Measurements from ENCODE around the gene HMCES.

HMCES gene

GRCh38 chr3:129312671-129313414 is 34.2 kb downstream of the HMCES start:
- POLR2A ChIA-PET = interaction anchor here (0.5 to 3.6 kb wide), 3 partner anchors 30 to 87 kb away, joined by 4 to 13 read pairs (median 4); partner anchors contain the start of gene HMCES
- no peak for TF ChIP-seq CTCF (IDR thresholded peaks at IDR 0.05; ENCODE audit: control extremely low read depth, extremely low read depth, low read depth, missing control alignments)
- DNase-seq (ENCODE audit: extremely low spot score) = no peak
- CTCF ChIA-PET = interaction anchor here (1.0 to 1.9 kb wide), 3 partner anchors 10 to 259 kb away, joined by 3 to 5 read pairs (median 3); no protein-coding TSS in a partner anchor

GRCh38 chr3:129313415-129313664 is 34.7 kb downstream of the HMCES start:
- POLR2A ChIA-PET = interaction anchor here (1.4 to 3.6 kb wide), 2 partner anchors 31 to 35 kb away, joined by 4 to 13 read pairs; partner anchors contain the start of gene HMCES
- DNase-seq (ENCODE audit: extremely low spot score) = no peak
- CTCF ChIA-PET = interaction anchor here (1.0 to 1.5 kb wide), 3 partner anchors 11 to 68 kb away, joined by 3 to 4 read pairs (median 3); no protein-coding TSS in a partner anchor

GRCh38 chr3:129313665-129314385 is 35.2 kb downstream of the HMCES start:
- no peak for DNase-seq (ENCODE audit: extremely low spot score)
- CTCF ChIA-PET = interaction anchor here (0.7 to 1.8 kb wide), 5 partner anchors 11 to 85 kb away, joined by 3 to 4 read pairs (median 3); no protein-coding TSS in a partner anchor
- TF ChIP-seq CTCF (IDR thresholded peaks at IDR 0.05; ENCODE audit: control extremely low read depth, extremely low read depth, low read depth, missing control alignments) = no peak
- POLR2A ChIA-PET = interaction anchor here (1.4 to 3.6 kb wide), 2 partner anchors 31 to 35 kb away, joined by 4 to 13 read pairs; partner anchors contain the start of gene HMCES

More at GRCh38 chr3:129313415-129313664, 34.7 kb downstream of the HMCES start:
- TF ChIP-seq CTCF (IDR thresholded peaks at IDR 0.05; ENCODE audit: control extremely low read depth, extremely low read depth, low read depth, missing control alignments) = no peak

- ChIA-PET CTCF (interaction anchor here (0.7 to 4.0 kb wide), 8 partner anchors 14 to 344 kb away, joined by 3 to 28 read pairs (median 4); no protein-coding TSS in a partner anchor), POLR2A (interaction anchor here (1.8 to 3.6 kb wide), 3 partner anchors 10 to 36 kb away, joined by 5 to 13 read pairs (median 13); partner anchors contain the start of gene HMCES)
- peak; percentile 56 for TF ChIP-seq CTCF (IDR thresholded peaks at IDR 0.05; ENCODE audit: control extremely low read depth, extremely low read depth, low read depth, missing control alignments)
Observed at GRCh38 chr3:129314386-129315222, 35.9 kb downstream of the HMCES start.

GRCh38 chr3:129315223-129315997 is 36.7 kb downstream of the HMCES start:
- DNase-seq (ENCODE audit: extremely low spot score) = no peak
- ChIA-PET POLR2A (interaction anchor here (0.6 to 2.4 kb wide), 19 partner anchors 8 to 796 kb away, joined by 3 to 13 read pairs (median 4); partner anchors contain the start of genes HMCES, IFT122, MBD4 and RAB43), CTCF (interaction anchor here (0.7 to 4.0 kb wide), 27 partner anchors 10 to 345 kb away, joined by 3 to 28 read pairs (median 4); partner anchors contain the start of gene COPG1)
- TF ChIP-seq CTCF (IDR thresholded peaks at IDR 0.05; ENCODE audit: control extremely low read depth, extremely low read depth, low read depth, missing control alignments) = no peak

More at GRCh38 chr3:129314386-129315222, 35.9 kb downstream of the HMCES start:
- DNase-seq (ENCODE audit: extremely low spot score) = peak; percentile 85

All from GM10248 (cell line).